ENCODE data around the gene BCL7A.

The BCL7A gene

DNA sequence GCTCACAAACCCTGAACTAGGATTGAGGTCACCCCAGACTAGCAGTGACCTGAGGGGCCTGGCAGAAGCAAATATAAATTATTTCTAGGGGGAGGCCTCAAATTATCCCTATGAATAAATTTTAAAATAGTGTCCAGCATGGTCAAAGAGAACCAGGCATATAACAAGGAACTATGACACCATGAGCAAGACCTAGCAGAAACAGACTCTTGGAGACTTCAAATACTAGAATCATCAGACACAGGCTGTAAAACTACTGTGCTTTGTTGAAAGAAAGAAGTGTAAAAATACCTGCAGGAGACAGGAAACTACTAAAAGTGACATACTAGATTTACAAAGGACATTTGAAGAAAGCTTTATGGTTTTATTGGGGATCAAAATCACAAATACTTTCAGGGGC lies 3.2 kb upstream of the BCL7A start:
- no peaks in the 10 kb centered on the region for H3K4me1 ChIP-seq (ENCODE audit: low read length)

DNA sequence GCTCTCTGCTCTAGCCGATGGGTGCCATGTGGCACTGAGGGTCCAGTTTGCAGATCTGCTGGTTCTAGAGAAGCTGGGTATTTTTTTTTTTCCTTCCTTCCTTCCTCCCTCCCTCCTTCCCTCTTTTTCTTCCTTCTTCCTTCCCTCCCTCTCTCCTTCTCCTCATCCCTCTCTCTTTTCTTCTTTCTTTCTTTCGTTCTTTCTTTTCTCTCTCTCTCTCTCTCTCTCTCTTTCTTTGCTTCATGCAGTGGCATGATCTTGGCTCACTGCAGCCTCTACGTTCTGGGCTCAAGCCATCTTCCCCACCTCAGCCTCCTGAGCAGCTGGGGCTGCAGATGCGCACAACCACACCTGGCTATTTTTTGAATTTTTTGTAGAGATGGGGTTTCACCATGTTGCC lies 2.7 kb upstream of the BCL7A start:
- Histone ChIP-seq H3K4me2 (ENCODE audit: low read depth, low read length) (no peak overlapping the region), H3K9me2 (replicated peaks; ENCODE audit: insufficient read depth, low read length) (no peaks in the 10 kb centered on the region), H3K27me3 (replicated peaks; ENCODE audit: insufficient read depth, low read length) (peaks cover 9% of the 10 kb centered on the region; the same call in 1 of the 2 replicates), H3K4me3 (ENCODE audit: low read length) (no peak overlapping the region), H2AFZ (ENCODE audit: low read length) (no peak overlapping the region), H3K27ac (ENCODE audit: low read length) (no peak overlapping the region), H4K20me1 (ENCODE audit: insufficient read depth, low read length) (no peaks in the 10 kb centered on the region), H3K4me1 (ENCODE audit: low read length) (no peaks in the 10 kb centered on the region), H3K9ac (ENCODE audit: low read length) (no peak overlapping the region), H3K36me3 (replicated peaks; ENCODE audit: insufficient read depth, low read length) (no peaks in the 10 kb centered on the region), H3K79me2 (ENCODE audit: low read length) (no peaks in the 10 kb centered on the region), H3K9me3 (replicated peaks; ENCODE audit: insufficient read depth, low read length) (no peaks in the 10 kb centered on the region), H3F3A (ENCODE audit: insufficient read depth, low read length) (no peaks in the 10 kb centered on the region)
- TF ChIP-seq EZH2phosphoT487 (IDR thresholded peaks at IDR 0.05; ENCODE audit: low read length) (no peak), EZH2 (optimal IDR thresholded peaks at IDR 0.05; ENCODE audit: low read depth, low read length) (no peak)
- TF ChIP-seq, protein P1, sequence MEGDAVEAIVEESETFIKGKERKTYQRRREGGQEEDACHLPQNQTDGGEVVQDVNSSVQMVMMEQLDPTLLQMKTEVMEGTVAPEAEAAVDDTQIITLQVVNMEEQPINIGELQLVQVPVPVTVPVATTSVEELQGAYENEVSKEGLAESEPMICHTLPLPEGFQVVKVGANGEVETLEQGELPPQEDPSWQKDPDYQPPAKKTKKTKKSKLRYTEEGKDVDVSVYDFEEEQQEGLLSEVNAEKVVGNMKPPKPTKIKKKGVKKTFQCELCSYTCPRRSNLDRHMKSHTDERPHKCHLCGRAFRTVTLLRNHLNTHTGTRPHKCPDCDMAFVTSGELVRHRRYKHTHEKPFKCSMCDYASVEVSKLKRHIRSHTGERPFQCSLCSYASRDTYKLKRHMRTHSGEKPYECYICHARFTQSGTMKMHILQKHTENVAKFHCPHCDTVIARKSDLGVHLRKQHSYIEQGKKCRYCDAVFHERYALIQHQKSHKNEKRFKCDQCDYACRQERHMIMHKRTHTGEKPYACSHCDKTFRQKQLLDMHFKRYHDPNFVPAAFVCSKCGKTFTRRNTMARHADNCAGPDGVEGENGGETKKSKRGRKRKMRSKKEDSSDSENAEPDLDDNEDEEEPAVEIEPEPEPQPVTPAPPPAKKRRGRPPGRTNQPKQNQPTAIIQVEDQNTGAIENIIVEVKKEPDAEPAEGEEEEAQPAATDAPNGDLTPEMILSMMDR (IDR thresholded peaks at IDR 0.05; ENCODE audit: low read length), result no peak
- no peak for DNase-seq

More for the DNA sequence above, 3.2 kb upstream of the BCL7A start:
- Histone ChIP-seq H3K36me3 (replicated peaks; ENCODE audit: insufficient read depth, low read length) (no peaks in the 10 kb centered on the region), H3K27me3 (replicated peaks; ENCODE audit: insufficient read depth, low read length) (peaks cover 9% of the 10 kb centered on the region; the same call in 1 of the 2 replicates), H3K4me3 (ENCODE audit: low read length) (no peak overlapping the region), H3K4me2 (ENCODE audit: low read depth, low read length) (no peak overlapping the region), H2AFZ (ENCODE audit: low read length) (no peak overlapping the region), H4K20me1 (ENCODE audit: insufficient read depth, low read length) (no peaks in the 10 kb centered on the region), H3K79me2 (ENCODE audit: low read length) (no peaks in the 10 kb centered on the region), H3K9ac (ENCODE audit: low read length) (no peak overlapping the region), H3K9me2 (replicated peaks; ENCODE audit: insufficient read depth, low read length) (no peaks in the 10 kb centered on the region), H3F3A (ENCODE audit: insufficient read depth, low read length) (no peaks in the 10 kb centered on the region), H3K27ac (ENCODE audit: low read length) (no peak overlapping the region), H3K9me3 (replicated peaks; ENCODE audit: insufficient read depth, low read length) (no peaks in the 10 kb centered on the region)
- DNase-seq, result no peak
- TF ChIP-seq EZH2phosphoT487 (IDR thresholded peaks at IDR 0.05; ENCODE audit: low read length), result no peak
- TF ChIP-seq, protein P1 (IDR thresholded peaks at IDR 0.05; ENCODE audit: low read length), result no peak
- TF ChIP-seq EZH2 (optimal IDR thresholded peaks at IDR 0.05; ENCODE audit: low read depth, low read length), result no peak

DNA sequence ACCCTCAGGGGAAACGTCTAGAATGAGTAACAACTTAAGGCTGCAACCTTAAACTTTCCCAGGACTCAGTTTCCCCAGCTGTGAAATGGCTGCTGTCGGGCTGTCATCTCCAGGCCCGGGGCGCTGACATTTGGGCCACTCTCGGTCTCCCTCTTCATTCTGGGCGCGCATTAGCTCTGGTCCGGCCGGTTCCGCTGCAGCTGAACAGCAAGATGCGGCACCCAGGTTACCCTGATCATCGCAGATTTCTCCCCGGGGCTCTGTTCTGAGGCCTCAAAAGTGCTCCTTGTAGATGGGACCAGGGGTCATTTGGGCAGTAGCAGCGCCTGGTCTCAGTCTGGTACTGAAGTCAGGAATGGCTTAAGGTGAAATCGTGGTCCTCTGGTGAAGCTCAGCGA lies 890 bp upstream of the BCL7A start:
- Histone ChIP-seq H3K4me1 (ENCODE audit: low read length) (no peaks in the 10 kb centered on the region), H3K9ac (ENCODE audit: low read length) (no peak overlapping the region), H2AFZ (ENCODE audit: low read length) (no peak overlapping the region), H4K20me1 (ENCODE audit: insufficient read depth, low read length) (no peaks in the 10 kb centered on the region), H3K27me3 (replicated peaks; ENCODE audit: insufficient read depth, low read length) (peaks cover 9% of the 10 kb centered on the region; the same call in 1 of the 2 replicates), H3F3A (ENCODE audit: insufficient read depth, low read length) (no peaks in the 10 kb centered on the region), H3K4me2 (ENCODE audit: low read depth, low read length) (no peak overlapping the region), H3K27ac (ENCODE audit: low read length) (no peak overlapping the region), H3K9me3 (replicated peaks; ENCODE audit: insufficient read depth, low read length) (no peaks in the 10 kb centered on the region), H3K79me2 (ENCODE audit: low read length) (no peaks in the 10 kb centered on the region), H3K9me2 (replicated peaks; ENCODE audit: insufficient read depth, low read length) (no peaks in the 10 kb centered on the region), H3K36me3 (replicated peaks; ENCODE audit: insufficient read depth, low read length) (no peaks in the 10 kb centered on the region), H3K4me3 (ENCODE audit: low read length) (no peak overlapping the region)
- no peak for TF ChIP-seq EZH2 (optimal IDR thresholded peaks at IDR 0.05; ENCODE audit: low read depth, low read length)
- TF ChIP-seq, protein P1 (IDR thresholded peaks at IDR 0.05; ENCODE audit: low read length), result no peak
- TF ChIP-seq EZH2phosphoT487 (IDR thresholded peaks at IDR 0.05; ENCODE audit: low read length), result no peak
- DNase-seq, result no peak
